Testis (tissue), 2 donors: Measurements from ENCODE around the gene CALCB.

Experiments
- CTCF ChIP-seq, 3 experiments: fragments of 450-650 bp in 2 of 3; fragments of 200-600 bp in 1 of 3; sonication (generic) in 1 of 3; IDR thresholded peaks; one replicate each; pipeline ENCODE4 v1.5.1; 2016 to 2019; ENCODE audit warnings: antibody characterized with exemption in 3 of 3, mild to moderate bottlenecking in 2 of 3, moderate library complexity in 1 of 3
- POLR2A ChIP-seq: fragments of 450-650 bp; IDR thresholded peaks from one replicate; pipeline ENCODE4 v1.6.1; 2017; ENCODE audit warnings: antibody characterized with exemption, mild to moderate bottlenecking, moderate library complexity

- no peak for TF ChIP-seq CTCF (IDR thresholded peaks at IDR 0.05)
- no peak for TF ChIP-seq POLR2A
Observed at GRCh38 chr11:15106201-15106965, 33.0 kb downstream of the CALCB start.
